ENCODE results near the gene TRPV5. TPM values are rescaled to one million over a fixed set of nuclear protein-coding genes. Genes with fewer than 3 reads are reported as not detected.
A peak's percentile ranks its signal among the peaks of the same experiment; 100 is the strongest.

The TRPV5 gene
- polyA plus RNA-seq, 4 donors: 0.56 to 2.7 (median 1.3) TPM

DNA sequence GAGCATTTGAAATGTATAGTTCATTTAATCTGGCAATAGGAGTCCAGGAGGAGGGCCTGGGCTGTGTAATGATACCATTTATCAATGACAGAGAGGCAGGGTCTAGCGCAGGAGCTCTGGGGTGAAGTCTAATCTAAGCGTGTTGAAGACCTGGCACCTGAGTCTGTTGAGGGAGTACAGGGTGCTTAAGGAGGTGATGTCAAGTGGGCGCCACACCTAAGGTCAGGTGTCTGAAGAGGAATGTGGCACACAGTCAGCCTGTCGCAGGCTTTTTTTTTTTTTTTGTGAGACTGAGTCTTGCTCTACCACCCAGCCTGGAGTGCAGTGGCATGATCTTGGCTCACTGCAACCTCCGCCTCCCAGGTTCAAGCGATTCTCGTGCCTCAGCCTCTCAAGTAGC, 8.0 kb upstream of the TRPV5 start:
- no peak for DNase-seq (ENCODE audit: low read depth in 4 of 4, low spot score in 2 of 4)

DNA sequence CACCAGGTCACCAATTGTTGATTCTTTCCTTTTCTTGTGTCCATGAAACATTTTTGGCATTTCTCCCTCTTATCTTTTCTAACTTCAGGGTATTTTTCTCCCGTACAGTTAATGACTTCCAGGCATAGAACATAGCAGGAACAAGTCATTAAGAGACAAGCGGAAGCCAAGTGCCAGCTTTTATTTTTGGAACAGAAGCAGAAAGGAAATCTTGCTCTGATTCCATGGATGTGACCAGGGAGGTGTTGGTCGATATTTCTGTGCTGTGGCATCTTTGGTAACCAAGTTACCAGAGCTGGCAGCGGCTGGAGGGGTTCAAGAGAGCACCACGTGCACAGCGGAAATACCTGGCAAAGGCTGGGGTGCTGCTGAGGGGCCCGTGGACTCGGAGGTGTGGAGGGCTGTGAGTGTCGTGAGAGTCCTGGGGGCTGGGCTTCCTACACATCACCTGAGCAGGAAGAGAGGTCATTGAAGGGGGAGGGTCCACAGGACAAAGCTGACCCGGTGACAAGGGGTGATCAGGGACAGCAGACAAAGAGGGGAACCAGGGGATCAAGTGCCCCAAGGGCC, 7.5 kb upstream of the TRPV5 start:
- no peak for DNase-seq (ENCODE audit: low read depth in 4 of 4, low spot score in 2 of 4)

DNA sequence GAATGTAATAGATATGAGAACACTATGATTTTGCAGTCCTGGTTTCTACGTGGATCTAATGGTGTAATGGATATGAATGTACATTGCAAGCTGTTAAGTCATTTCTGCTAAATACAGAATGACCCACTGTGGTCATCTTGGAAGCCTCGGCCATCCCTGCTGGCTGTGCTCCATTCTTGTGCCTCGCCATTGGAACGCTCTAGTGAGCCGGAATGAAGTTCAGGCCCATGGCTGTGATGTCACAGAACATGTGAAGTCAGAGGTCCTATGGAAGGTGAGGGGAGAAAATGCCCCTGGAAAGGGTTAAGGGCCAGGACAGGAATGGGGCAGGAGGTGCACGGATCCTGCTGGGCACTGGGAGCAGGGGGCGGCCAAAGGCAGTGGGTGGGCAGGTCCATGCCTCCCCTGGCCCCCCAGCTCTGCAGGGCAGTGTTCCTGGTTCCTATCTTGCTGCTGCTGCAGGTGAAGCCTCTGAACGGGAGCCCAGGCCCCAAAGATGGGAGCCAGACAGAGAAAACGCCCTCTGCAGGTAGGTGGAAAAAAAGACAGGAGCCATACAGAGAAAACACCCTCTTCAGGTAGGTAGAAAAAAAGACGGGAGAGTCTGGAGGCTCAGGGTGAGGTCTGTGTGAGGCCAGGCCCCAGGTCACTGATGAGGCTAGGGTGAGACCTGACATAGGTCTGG, 5.8 kb upstream of the TRPV5 start, which contains the start of gene LLCFC1:
LLCFC1 (plus strand) TSS at position 259 of the 685 bp plus-strand sequence; CDS start at position 397, 138 bp downstream.
- no peak for DNase-seq (ENCODE audit: low read depth in 4 of 4, low spot score in 2 of 4)

DNA sequence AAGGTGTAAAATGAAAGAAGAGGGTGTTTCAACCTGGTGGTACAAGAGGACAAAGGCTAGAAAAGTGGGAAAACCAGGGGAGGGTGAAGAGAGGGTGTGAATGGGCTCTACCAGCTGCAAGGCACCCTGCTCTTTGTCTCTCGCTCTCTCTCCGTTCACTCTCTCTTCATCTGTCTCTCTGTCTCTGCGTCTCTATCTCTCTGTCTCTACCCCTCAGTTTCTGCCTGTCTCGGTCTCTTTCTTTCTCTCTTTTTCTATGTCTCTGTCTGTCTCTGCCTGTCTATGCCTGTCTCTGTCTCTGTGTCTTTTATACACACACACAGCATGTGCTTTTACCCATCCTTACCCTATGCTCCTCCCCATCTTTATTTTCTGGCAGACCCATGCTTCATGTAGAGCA, 5.1 kb upstream of the TRPV5 start:
- no peak for DNase-seq (ENCODE audit: low read depth in 4 of 4, low spot score in 2 of 4)

DNA sequence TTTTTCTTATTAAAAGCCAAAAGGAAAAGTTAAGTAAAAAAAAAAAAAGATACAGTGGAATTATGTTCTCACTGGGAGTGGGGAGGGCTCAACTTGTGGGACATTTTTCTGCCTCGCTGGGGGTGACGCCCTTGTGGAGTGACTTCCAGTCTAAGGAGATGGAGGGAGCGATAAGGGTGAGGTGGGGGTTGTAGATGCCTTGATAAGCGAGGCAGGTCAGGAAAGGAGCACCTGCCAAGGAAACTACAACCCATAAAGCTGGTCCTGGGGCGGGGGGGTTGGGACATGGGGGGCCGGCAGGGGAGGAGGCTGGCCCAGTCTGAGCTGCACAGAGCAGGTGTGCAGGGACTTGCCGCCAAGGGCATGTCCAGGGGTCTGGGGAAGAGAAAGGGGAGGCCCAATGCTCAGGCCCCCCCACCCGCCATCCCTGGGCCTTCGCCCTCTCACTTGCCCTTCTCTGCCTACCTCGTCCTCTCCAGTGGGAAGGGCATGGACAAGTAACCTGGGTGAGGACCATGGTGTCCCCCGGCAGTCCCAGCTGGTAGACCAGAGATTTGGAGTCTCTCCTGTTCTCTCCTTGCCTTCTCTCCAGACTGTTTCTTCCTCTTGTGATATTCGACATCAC, 2.5 kb upstream of the TRPV5 start:
- DNase-seq (ENCODE audit: low read depth in 4 of 4, low spot score in 2 of 4): no peak

DNA sequence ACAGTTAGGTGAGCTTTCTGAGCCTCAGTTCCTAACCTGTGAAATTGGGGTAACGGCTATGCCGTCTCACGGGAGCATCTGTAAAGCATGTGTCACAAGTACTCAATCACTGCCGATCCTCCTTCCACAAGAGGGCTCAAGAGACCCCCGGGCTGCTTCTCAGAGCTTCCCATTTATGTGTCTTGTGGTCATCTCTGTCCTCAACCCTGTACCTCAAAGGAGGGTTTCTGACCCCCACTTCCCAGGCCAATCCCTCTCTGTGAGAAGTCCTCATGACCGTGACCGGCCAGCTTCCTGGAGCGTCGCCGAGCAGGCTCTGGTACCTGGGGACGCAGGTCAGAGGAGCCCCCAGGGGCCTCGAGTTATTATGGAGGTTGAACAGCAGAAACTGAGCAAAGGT, 510 bp upstream of the TRPV5 start:
- no peak for DNase-seq (ENCODE audit: low read depth in 4 of 4, low spot score in 2 of 4)

DNA sequence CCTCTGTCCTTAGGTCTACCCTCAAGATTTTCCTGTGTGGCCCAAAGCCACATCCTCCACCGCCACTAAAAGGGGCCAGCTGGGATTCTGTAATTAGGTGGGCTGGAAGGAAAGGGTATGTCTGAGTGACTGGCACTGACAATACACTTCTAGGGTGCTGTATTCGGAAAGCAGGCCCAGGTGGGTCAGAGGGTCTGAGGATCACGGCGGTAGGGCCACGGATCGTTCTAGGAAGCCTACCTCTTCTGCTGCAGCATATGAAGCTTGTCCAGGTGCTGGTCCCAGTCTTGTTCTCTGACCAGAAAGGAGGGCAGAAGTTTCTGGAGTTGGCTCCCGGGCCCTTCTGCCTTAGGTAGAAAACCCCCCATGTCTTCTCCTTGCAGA, 462 bp downstream of the TRPV5 start:
- DNase-seq (ENCODE audit: low read depth in 4 of 4, low spot score in 2 of 4): no peak

DNA sequence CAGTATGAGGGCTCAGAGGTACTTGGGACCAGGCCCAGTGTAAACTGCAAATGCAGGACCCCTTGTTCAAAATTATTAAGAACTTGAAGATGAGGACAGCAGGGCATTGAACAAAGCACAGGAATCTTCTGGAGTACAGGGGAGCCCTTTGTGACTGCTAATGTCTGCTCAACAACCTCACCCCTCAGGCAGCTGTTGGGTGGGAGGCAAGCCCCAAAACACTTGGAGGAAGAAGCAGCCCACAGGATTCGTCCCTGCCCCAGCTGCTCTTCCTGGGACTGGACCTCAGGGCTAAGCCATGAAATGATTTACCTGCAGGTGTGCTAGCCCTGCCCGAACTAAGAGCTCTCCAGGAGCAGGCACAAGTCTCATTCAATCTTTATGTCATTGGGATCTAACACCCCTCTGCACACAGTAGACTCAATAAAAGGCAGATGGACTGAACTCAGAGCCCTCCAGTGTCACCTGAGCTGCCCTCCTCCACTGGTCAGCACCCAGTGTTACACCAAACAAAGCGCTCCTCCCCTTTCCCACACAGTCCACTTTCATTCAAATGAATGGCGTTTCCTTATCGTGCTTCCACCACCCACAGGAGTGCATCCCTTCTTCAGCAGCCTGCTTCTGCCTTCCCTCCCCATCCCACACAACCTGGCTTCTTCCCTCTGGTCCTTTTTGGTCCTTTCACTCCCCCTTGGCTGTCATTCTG, 1.0 kb downstream of the TRPV5 start:
- DNase-seq (ENCODE audit: low read depth in 4 of 4, low spot score in 2 of 4): no peak

DNA sequence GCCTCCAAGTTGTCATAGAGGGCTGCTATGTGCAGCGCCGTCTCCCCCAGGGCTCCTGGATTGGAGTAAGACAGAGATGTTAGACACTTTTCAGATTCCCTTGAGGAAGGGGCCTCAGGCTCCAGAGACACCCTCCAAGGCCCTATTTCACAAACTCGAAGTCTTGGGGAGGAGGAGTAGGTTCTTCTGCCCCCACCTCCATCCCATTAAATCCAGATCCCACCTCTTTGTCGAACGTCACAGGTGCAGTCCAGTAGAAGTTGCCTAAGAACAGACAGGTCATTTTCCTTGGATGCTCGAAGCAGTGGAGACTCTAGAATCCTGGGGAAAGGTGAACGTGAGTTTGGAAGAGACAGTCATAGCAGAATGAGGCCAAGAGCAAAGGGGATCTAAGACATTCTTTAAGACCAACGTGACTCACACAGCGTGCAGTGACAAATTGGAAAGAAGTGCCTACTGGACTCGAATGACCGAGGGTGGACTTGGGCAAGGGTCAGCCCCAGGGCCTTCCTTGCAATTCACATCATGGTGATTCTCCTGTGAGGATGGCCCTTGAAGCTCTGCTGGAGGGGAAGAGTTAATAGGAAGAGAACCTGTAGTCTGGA, 3.3 kb downstream of the TRPV5 start:
- DNase-seq (ENCODE audit: low read depth in 4 of 4, low spot score in 2 of 4): no peak

DNA sequence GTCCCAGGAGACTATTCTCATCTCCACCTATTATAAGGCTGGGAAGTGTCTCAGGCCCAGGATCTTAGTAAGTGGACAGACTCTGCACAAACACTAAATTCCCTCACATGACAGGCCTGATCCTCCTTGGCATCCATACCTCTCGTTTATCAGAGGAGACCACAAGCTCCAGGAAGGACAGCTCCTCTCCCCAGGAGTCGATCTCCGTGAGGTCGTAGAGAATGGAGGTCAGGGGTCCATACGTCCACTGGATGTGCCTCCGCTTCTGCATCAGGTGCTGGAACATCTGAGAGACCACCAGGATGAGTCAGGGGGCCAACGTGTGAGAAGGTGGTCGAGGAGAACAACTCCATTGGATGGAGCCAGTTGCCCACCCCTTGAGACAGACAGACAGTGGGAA, 5.6 kb downstream of the TRPV5 start:
- no peak for DNase-seq (ENCODE audit: low read depth in 4 of 4, low spot score in 2 of 4)

DNA sequence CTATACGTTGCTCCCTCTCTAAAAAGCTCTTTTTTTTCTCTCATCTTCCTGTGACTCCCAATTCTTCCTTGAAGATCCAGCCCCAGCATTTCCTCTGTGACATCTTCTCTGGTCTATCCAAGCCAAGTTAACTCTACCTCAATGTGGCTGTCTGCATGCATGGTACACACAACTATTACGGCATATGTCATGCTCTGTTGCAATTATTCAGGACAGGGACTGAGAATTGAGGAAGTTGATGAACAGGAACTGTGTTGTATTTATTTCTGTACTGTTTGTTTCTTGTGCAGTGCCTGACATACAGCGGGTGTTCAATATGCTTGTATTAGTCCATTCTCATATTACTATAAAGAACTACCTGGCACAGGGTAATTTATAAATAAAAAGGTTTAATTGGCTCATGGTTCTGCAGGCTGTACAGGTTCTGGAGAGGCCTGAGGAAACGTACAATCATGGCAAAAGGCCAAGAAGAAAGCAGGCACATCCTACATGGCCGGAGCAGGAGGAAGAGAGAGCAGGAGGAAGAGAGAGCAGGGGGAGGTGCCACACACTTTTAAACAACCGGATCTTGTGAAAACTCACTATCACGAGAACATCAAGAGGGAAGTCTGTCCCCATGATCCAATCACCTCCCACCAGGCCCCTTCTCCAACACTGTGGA, 6.3 kb downstream of the TRPV5 start:
- no peak for DNase-seq (ENCODE audit: low read depth in 4 of 4, low spot score in 2 of 4)

DNA sequence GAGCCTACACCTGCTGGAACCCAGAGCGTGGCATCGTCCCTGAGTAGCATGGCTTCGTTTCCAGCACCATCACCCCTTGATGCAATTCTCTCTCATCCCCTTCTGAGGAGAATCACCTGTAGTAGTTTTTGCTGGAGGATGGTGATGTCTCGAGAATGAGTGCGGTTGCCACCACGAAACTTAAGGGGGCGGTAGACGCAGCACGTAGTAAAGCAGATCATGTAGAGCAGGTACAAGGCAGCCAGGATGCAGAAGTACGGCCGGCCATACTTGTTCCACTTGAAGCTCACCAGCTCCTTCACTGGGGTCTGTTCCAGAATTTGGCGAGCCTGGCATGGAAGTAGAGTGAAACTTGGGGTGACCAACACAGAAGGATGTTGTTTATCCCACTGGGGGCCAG, 8.1 kb downstream of the TRPV5 start:
- no peak for DNase-seq (ENCODE audit: low read depth in 4 of 4, low spot score in 2 of 4)

DNA sequence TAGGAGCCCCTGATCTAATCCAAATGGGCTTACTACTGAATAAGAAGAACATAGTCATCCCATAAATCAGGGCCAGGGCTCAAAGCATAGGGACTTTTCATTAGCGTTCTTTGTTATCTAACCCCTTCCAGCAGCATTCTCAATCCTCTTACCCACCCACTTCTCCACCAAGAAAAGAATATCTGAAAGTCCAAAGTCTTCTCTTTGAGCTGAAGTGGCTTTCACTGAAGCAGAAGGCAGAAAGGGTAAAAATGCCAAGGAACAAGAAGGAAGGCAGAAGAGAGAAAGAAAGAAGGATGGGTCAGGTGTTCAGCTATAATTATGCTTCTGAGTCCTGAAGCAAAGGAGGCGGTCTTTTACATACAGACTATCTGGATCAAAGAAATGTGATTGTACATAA, 10.2 kb downstream of the TRPV5 start:
- no peak for DNase-seq (ENCODE audit: low read depth in 4 of 4, low spot score in 2 of 4)

DNA sequence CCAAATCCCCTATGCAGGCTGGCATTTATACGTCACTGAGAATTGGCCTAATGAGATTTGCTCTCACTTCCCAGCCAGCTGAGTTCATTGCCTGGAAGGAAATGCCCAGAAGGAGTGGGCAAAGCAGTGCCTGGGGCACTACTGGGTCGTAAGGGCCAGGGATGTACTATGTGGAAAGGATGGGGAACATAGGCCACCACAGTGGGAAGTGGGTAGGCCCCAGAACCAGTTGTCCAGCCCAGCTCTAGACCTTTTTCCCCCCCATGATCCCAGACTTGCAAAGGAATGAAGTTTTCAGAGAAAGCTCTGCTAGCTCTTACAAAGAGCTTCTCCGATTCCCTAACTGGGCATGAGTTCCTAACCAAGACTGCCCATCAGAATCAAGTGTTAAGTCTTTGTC, 13.9 kb downstream of the TRPV5 start:
- DNase-seq (ENCODE audit: low read depth in 4 of 4, low spot score in 2 of 4): no peak

DNA sequence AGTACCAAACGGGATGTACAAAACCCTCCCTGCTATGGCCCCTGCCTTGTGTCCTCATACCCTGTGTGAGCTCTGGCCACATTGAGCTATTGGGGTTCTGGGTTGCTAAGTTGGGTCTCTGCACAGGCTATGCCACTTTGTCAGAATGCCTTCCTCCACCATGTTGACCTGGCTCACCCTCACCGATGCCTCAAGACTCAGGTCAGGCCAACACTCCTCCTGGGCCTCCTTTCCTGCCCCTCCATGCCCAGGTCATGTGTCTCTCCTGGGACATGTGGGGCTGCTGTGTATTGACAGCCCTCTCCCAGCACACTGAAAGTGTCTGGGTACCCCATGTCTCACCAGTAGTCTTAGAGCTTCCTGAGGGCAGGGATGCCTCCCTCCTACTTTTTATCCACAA, 14.6 kb downstream of the TRPV5 start:
- no peak for DNase-seq (ENCODE audit: low read depth in 4 of 4, low spot score in 2 of 4)

DNA sequence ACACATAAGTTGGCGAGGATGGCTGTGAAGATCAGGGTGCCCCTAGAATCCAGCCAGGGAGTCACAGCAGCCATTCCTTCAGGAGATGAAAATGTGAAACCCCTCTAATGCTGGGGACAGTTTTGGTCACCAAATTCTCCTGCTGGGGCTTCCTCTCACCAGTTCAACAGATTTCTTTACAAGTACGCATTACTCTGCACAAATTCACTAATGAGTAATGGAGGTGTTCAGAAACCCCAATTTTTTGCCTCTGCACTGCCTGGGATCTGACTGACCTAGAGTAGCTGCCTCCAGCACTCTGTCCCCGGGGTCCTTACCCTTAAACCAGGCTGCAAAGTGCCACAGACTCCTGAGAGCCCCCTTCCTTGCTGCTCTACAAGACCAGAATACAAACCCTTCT, 16.1 kb downstream of the TRPV5 start:
- DNase-seq (ENCODE audit: low read depth in 4 of 4, low spot score in 2 of 4): no peak

DNA sequence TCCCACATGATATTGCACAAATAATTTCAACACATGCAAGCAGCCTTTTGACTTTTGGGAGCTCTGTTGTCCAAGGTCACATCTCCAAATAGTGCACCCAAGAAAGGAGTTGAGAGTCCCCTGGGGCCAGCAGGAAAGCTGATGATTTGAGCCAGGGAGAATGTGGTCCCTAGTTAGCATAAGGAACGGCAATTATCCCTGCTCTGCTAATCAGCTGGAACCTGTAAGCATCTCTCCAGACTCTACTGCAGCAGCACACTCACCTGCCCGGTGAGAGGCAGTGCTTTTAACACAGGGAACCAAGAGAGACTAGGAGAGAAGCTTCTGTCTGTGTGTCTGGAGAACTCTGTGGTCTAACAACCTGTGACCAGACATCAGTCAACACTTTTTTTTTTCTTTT, 17.0 kb downstream of the TRPV5 start:
- DNase-seq (ENCODE audit: low read depth in 4 of 4, low spot score in 2 of 4): peak in 1 of 4 donors; percentile 29

DNA sequence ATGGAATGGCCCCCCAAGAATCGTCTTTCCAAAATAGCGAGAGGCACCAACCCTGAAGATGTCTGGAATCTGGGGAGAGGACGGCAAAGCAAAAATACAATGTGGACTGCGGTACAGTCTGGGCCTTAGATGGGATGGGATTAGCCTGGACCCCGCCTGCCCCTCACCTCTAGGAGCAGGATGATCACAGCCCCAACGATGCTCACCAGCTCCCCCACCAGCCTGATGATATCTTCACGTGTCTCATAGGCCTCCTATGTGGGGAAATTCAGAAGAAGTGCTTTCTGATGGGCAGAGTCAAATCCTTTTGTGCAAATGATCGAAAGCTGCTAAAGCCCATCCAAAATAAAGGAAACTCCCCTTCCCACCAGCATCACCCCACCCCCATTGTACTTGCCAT, 18.2 kb downstream of the TRPV5 start:
- DNase-seq (ENCODE audit: low read depth in 4 of 4, low spot score in 2 of 4): no peak

DNA sequence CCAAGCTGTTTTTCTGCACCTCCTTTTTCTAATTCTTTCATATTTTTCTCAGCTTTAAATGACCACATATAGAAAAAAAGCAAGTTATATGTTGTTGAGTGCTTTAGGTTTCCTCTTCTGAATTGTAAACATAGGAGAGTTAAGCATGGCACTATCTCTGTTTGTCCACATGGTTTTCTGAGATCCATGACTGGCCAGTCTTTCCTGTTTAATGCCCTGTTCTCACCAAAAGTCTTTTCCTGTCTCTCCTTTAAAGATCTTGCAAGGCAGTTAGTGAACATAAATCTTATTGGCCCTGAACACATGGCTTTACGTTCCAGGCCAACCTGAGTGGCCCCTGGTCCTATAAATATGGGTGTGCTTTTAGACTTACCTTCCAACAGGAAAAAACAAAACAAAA, 19.4 kb downstream of the TRPV5 start:
- no peak for DNase-seq (ENCODE audit: low read depth in 4 of 4, low spot score in 2 of 4)

DNA sequence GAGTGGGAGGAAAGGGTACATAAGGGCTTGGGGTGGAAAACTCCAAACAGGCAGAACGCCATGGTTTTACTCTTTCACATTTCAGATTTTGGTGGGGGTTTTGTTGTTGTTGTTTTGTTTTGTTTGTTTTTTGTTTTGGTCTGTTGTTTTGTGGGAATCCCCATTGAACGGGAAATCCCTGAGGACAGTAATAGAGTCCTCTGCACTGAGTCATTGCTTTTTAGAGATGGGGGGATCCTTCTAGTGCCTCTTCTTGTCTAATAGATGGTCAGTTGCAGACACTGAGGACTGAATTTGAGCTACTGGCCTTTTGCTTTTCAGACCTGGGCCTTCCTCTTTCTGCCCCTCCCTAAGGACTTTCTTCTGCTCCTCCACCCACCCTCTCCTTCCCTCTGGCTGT, 20.0 kb downstream of the TRPV5 start:
- DNase-seq (ENCODE audit: low read depth in 4 of 4, low spot score in 2 of 4): no peak

DNA sequence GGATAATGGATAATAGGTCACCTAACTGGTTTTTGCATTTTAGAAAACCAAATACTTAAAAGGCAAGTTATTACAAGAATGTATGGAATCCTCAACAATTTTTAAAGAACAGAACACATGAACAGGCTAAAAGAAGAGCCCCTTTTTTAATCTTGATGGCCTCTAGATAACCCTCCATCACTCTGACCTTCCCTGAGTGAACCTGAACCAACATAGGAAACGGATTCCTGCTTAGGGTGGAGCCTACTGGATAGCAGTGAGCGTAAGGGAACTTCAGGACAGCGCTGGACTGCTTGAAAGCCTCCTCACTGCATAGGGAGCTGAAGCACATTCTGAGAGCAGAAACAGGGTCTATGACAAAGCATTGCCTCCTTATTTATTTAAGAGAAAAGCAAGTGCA, 20.5 kb downstream of the TRPV5 start:
- DNase-seq (ENCODE audit: low read depth in 4 of 4, low spot score in 2 of 4): no peak
